HEK293T (cell line): ENCODE results near the gene DENND1B.
A peak's percentile ranks its signal among the peaks of the same experiment; 100 is the strongest.

Experiments
- CTCF ChIA-PET: fragments of 350-600 bp; formaldehyde crosslinking; extraction: SDS; loops from one replicate; lab custom pipeline; 2021; ENCODE audit warnings: antibody characterized with exemption, inconsistent platforms; lab: Yijun Ruan, JAX
- POLR2A ChIA-PET: fragments of 350-600 bp; formaldehyde crosslinking; extraction: SDS; loops from one replicate; lab custom pipeline; 2020; ENCODE audit warnings: antibody characterized with exemption, inconsistent platforms; lab: Yijun Ruan, JAX
- DNase-seq: peaks from one replicate; pipeline ENCODE4 v3.0.0; 2012; ENCODE audit warnings: mixed read lengths; ENCODE audit errors: extremely low spot score
- ARNT ChIP-seq: fragments of 450-650 bp; IDR thresholded peaks from 2 replicates; pipeline ENCODE4 v1.6.1; 2017; ENCODE audit warnings: mild to moderate bottlenecking
- BHLHE40 ChIP-seq: fragments of 450-650 bp; IDR thresholded peaks from 2 replicates; pipeline ENCODE4 v1.6.1; 2016; ENCODE audit warnings: mild to moderate bottlenecking, moderate library complexity, borderline replicate concordance
- CTBP1 ChIP-seq: fragments of 450-650 bp; IDR thresholded peaks from 2 replicates; pipeline ENCODE4 v1.6.1; 2016; ENCODE audit warnings: borderline replicate concordance
- ELF4 ChIP-seq: fragments of 450-650 bp; IDR thresholded peaks from 2 replicates; pipeline ENCODE4 v1.6.1; 2017; ENCODE audit warnings: antibody characterized with exemption
- FOXA1 ChIP-seq: fragments of 450-650 bp; IDR thresholded peaks from 2 replicates; pipeline ENCODE4 v1.6.1; 2016; ENCODE audit warnings: mild to moderate bottlenecking
- FOXK2 ChIP-seq: fragments of 450-650 bp; IDR thresholded peaks from 2 replicates; pipeline ENCODE4 v1.6.1; 2016; ENCODE audit warnings: mild to moderate bottlenecking
- FOXM1 ChIP-seq: fragments of 450-650 bp; IDR thresholded peaks from 2 replicates; pipeline ENCODE4 v1.6.1; 2017; ENCODE audit warnings: mild to moderate bottlenecking, borderline replicate concordance
- HDGF ChIP-seq: fragments of 450-650 bp; IDR thresholded peaks from 2 replicates; pipeline ENCODE4 v1.6.1; 2017; ENCODE audit warnings: antibody characterized with exemption, borderline replicate concordance
- L3MBTL2 ChIP-seq: fragments of 450-650 bp; conservative IDR thresholded peaks from 2 replicates; pipeline ENCODE4 v1.6.1; 2016; ENCODE audit warnings: mild to moderate bottlenecking
- LEF1 ChIP-seq: fragments of 450-650 bp; IDR thresholded peaks from 2 replicates; pipeline ENCODE4 v1.6.1; 2017; ENCODE audit warnings: mild to moderate bottlenecking, borderline replicate concordance
- NFRKB ChIP-seq: fragments of 450-650 bp; IDR thresholded peaks from 2 replicates; pipeline ENCODE4 v1.6.1; 2016; ENCODE audit warnings: mild to moderate bottlenecking, moderate library complexity
- PKNOX1 ChIP-seq: fragments of 450-650 bp; IDR thresholded peaks from 2 replicates; pipeline ENCODE4 v1.6.1; 2016
- SP1 ChIP-seq: fragments of 450-650 bp; IDR thresholded peaks from 2 replicates; pipeline ENCODE4 v1.6.1; 2017
- SUZ12 ChIP-seq: fragments of 450-650 bp; IDR thresholded peaks from 2 replicates; pipeline ENCODE4 v1.6.1; 2016; ENCODE audit warnings: mild to moderate bottlenecking
- TARDBP ChIP-seq: fragments of 450-650 bp; IDR thresholded peaks from 2 replicates; pipeline ENCODE4 v1.6.1; 2016
- ZNF384 ChIP-seq: fragments of 450-650 bp; IDR thresholded peaks from 2 replicates; pipeline ENCODE4 v1.6.1; 2016

The DENND1B gene

GRCh38 chr1:197781968-197782721 lies 6.9 kb upstream of the DENND1B start:
- CTCF ChIA-PET, result no interaction called here
- no peak for TF ChIP-seq CTBP1
- TF ChIP-seq LEF1, result no peak
- no peak for TF ChIP-seq PKNOX1
- no peak for TF ChIP-seq ARNT
- TF ChIP-seq HDGF, result no peak
- no peak for TF ChIP-seq BHLHE40
- no peak for TF ChIP-seq FOXK2
- no peak for TF ChIP-seq SUZ12
- TF ChIP-seq ELF4, result no peak
- TF ChIP-seq NFRKB, result no peak
- no peak for TF ChIP-seq ZNF384
- no peak for TF ChIP-seq FOXM1
- no peak for TF ChIP-seq FOXA1
- TF ChIP-seq SP1, result no peak
- TF ChIP-seq L3MBTL2, result no peak
- no peak for TF ChIP-seq TARDBP
- POLR2A ChIA-PET, result no interaction called here
- no peak for DNase-seq

- no peak for DNase-seq
- CTCF ChIA-PET, result interaction anchor here (0.5 kb wide), 1 partner anchor 93 kb away, joined by 3 read pairs; no protein-coding TSS in a partner anchor
- POLR2A ChIA-PET, result no interaction called here
- TF ChIP-seq HDGF (no peak), SP1 (no peak), ELF4 (no peak), NFRKB (no peak), SUZ12 (no peak), FOXM1 (no peak), FOXA1 (no peak), BHLHE40 (no peak), ARNT (no peak), TARDBP (no peak), FOXK2 (no peak), L3MBTL2 (no peak), PKNOX1 (no peak), CTBP1 (no peak)
Observed at GRCh38 chr1:197779921-197780320, 4.6 kb upstream of the DENND1B start.

- TF ChIP-seq NFRKB (no peak), TARDBP (no peak), ZNF384 (no peak)
- ChIA-PET POLR2A (no interaction called here), CTCF (no interaction called here)
- DNase-seq, result no peak
Observed at GRCh38 chr1:197778366-197778945, 3.2 kb upstream of the DENND1B start.

- ChIA-PET POLR2A (interaction anchor here (1.0 to 1.2 kb wide), 4 partner anchors 7 to 140 kb away, joined by 3 read pairs; no protein-coding TSS in a partner anchor), CTCF (interaction anchor here (0.5 to 1.2 kb wide), 3 partner anchors 10 to 164 kb away, joined by 3 read pairs; no protein-coding TSS in a partner anchor)
- no peak for DNase-seq
- TF ChIP-seq BHLHE40, result no peak
- TF ChIP-seq ELF4, result no peak
- no peak for TF ChIP-seq FOXM1
- no peak for TF ChIP-seq FOXA1
- no peak for TF ChIP-seq L3MBTL2
- TF ChIP-seq ZNF384, result no peak
Observed at GRCh38 chr1:197776351-197777105, 1.2 kb upstream of the DENND1B start.

- DNase-seq, result peak; percentile 46
- TF ChIP-seq L3MBTL2 (peak; percentile 45; the same call in 1 of the 2 replicates), FOXM1 (peak; percentile 89), HDGF (no peak)
- ChIA-PET POLR2A (no interaction called here), CTCF (no interaction called here)
Observed at GRCh38 chr1:197774466-197775281, 606 bp downstream of the DENND1B start.

- ChIA-PET POLR2A (no interaction called here), CTCF (no interaction called here)
- no peak for DNase-seq
- TF ChIP-seq ZNF384 (no peak), ARNT (no peak), L3MBTL2 (no peak), FOXA1 (no peak), HDGF (no peak), TARDBP (no peak), BHLHE40 (no peak), FOXK2 (no peak), CTBP1 (no peak), SUZ12 (no peak), ELF4 (no peak), NFRKB (no peak), LEF1 (no peak), FOXM1 (no peak)
Observed at GRCh38 chr1:197773856-197774255, 1.4 kb downstream of the DENND1B start.
